LNCAP (cell line): Measurements from ENCODE around the gene TMTC1.

Source experiments
- CTCF ChIP-seq: fragments of 450-650 bp; IDR thresholded peaks from 2 replicates; pipeline ENCODE4 v1.5.1; 2017; ENCODE audit warnings: mild to moderate bottlenecking

Gene TMTC1

GRCh38 chr12:29582146-29582545 lies 201.6 kb downstream of the TMTC1 start:
- no peak for TF ChIP-seq CTCF

- TF ChIP-seq CTCF = no peak
Observed at GRCh38 chr12:29581631-29582030, 202.1 kb downstream of the TMTC1 start.

- TF ChIP-seq CTCF = no peak
Observed at GRCh38 chr12:29580971-29581370, 202.8 kb downstream of the TMTC1 start.

DNA sequence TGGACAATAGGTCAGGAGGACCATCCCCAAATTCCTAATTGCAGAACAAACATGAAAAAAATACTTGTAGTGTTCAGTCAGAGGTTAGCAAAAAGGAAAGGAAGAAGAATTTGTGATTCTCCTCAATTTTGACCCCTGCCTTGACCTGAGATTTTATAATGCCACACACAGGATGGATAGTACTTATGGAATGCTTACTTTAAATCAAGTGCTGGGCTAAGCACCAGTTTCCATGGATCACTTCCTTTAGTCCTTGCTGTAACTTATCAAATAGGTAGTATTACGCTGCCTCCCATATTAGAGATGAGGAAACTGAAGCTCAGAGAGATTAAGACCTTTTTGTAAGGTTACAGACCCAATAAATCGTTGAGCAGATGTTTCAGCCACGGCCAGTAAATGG lies 205.0 kb downstream of the TMTC1 start:
- no peak for TF ChIP-seq CTCF

DNA sequence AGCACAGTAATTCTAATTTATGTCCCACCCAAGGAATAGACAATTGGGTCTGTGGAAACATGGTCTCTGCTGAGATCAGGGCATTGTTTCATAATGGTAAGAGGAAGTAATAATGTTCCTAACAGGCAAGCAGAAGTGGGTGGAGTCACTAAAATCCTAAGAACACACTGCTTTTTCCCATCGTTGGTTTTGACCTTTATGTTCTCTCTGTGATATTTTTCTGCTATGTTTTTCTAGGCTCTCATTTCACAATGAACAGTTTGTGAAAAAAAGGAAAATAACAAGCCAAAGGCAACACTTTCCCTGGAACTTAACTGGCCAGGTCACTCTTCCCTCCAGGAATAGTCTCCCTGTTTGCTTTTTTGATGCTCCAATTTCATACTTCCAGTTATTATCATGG lies 205.7 kb downstream of the TMTC1 start:
- no peak for TF ChIP-seq CTCF

DNA sequence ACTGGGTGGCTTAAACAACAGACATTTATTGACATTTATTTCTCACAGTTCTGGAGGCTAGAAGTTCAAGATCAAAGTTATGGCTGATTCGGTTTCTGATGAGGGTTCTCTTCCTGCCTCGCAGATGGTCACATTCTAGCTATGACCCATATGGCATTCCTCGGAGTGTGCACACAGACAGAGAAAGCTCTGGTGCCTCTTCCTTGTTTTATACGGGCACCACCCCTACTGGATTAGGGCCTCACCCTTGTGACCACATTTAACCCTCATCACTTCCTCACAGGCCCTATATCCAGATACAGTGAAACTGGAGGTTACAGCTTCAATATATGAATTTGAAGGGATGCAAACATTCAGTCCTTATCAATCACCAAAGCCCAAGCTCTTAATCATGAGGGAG lies 209.2 kb downstream of the TMTC1 start:
- TF ChIP-seq CTCF = no peak

- no peak for TF ChIP-seq CTCF
Observed at GRCh38 chr12:29572938-29573337, 210.8 kb downstream of the TMTC1 start.

- no peak for TF ChIP-seq CTCF
Observed at GRCh38 chr12:29572464-29572863, 211.3 kb downstream of the TMTC1 start.
